ENCODE results near the gene DSC1. TPM values are rescaled to one million over a fixed set of nuclear protein-coding genes. Genes with fewer than 3 reads are reported as not detected.
"Not testable (repeated sequence)": the region's sequence is repeated elsewhere in the genome, so short reads cannot be mapped to it uniquely, and the experiment has no call there.

Gene DSC1
- total and polyA plus RNA-seq, 2 experiments from 2014 or later, result not detected

- H3K36me3 ChIP-seq, result no peaks in the 10 kb centered on the region
- no peaks in the 10 kb centered on the region for H3K9me3 ChIP-seq (ENCODE audit: low read depth)
- DNase-seq (ENCODE audit: low read depth in 1 of 2, low spot score in 1 of 2), result no peak
- no peak overlapping the region for H3K27ac ChIP-seq
- no peaks in the 10 kb centered on the region for H3K27me3 ChIP-seq
- H3K4me1 ChIP-seq (ENCODE audit: low read depth), result no peaks in the 10 kb centered on the region
- no peak for TF ChIP-seq CTCF (IDR thresholded peaks at IDR 0.05; ENCODE audit: low read depth, low read length)
- H3K4me3 ChIP-seq, result no peak overlapping the region
Observed at GRCh38 chr18:31138709-31139108, 23.9 kb downstream of the DSC1 start.

GRCh38 chr18:31134988-31135529 lies 27.6 kb downstream of the DSC1 start:
- no peak for DNase-seq (ENCODE audit: low read depth in 1 of 2, low spot score in 1 of 2)
- Histone ChIP-seq H3K9me3 (ENCODE audit: low read depth) (no peaks in the 10 kb centered on the region), H3K36me3 (no peaks in the 10 kb centered on the region), H3K4me3 (no peak overlapping the region), H3K27ac (no peak overlapping the region), H3K27me3 (no peaks in the 10 kb centered on the region), H3K4me1 (ENCODE audit: low read depth) (no peaks in the 10 kb centered on the region)
- no peak for TF ChIP-seq CTCF (IDR thresholded peaks at IDR 0.05; ENCODE audit: low read depth, low read length)

DNA sequence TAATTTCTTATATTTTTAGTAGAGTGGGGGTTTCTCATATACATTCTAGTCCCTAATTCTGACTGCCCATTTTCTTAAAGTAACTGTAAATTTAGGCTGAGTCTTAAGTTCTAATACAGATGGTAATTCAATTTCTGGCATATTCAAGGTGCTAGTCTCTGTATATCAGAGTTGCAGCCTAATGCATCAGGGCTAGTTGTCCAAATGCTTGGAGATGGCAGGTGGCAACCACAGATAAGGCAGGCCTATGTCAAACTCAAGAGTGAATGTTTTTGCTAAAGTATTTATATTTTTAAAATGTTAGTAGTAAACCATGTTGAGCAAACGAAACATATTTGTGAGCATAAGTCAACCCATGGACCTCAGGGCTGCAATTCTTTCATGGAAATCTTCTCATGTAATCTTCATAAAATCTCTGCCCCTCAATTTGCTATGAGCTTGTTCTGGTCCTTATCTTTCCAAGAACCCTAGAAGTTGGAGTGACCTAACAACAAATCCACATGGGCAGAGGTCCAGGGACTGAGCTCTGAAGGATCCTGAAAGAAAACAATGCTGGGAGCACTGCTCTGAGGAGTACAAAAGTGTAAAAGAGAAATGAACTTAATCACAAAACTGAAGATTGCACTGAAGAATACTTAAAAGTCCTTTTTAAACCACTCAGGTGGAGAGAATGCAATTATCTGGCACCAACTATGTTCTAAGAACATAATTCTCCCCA lies 33.1 kb downstream of the DSC1 start:
- no peak for DNase-seq (ENCODE audit: low read depth in 1 of 2, low spot score in 1 of 2)
- no peak overlapping the region for H3K27ac ChIP-seq
- H3K27me3 ChIP-seq, result no peaks in the 10 kb centered on the region
- H3K36me3 ChIP-seq, result no peaks in the 10 kb centered on the region
- TF ChIP-seq CTCF (IDR thresholded peaks at IDR 0.05; ENCODE audit: low read depth, low read length), result no peak
- no peaks in the 10 kb centered on the region for H3K9me3 ChIP-seq (ENCODE audit: low read depth)
- H3K4me1 ChIP-seq (ENCODE audit: low read depth), result no peaks in the 10 kb centered on the region
- H3K4me3 ChIP-seq, result no peak overlapping the region

DNA sequence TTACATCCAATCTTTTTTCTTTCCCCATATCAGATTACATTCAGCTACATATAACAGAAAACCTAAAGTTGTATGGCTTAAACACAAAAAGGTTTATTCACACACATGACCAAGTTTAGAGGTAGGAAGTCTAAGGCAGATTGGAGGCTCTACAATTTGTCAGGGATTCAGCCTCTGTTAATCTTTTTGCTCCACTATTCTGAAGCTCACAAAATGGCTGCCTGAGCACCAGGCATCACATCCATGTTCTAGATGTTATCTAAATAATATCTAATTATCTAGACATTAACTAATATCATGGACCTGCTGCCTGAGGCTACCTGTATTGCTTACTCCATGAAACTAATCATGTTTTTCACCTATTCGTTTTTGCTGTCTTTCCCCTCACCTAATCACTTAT lies 36.8 kb downstream of the DSC1 start:
- Histone ChIP-seq H3K4me1 (ENCODE audit: low read depth) (no peaks in the 10 kb centered on the region), H3K27me3 (no peaks in the 10 kb centered on the region), H3K4me3 (no peak overlapping the region), H3K9me3 (ENCODE audit: low read depth) (no peaks in the 10 kb centered on the region), H3K27ac (no peak overlapping the region), H3K36me3 (no peaks in the 10 kb centered on the region)
- DNase-seq (ENCODE audit: low read depth in 1 of 2, low spot score in 1 of 2), result no peak
- no peak for TF ChIP-seq CTCF (IDR thresholded peaks at IDR 0.05; ENCODE audit: low read depth, low read length)

DNA sequence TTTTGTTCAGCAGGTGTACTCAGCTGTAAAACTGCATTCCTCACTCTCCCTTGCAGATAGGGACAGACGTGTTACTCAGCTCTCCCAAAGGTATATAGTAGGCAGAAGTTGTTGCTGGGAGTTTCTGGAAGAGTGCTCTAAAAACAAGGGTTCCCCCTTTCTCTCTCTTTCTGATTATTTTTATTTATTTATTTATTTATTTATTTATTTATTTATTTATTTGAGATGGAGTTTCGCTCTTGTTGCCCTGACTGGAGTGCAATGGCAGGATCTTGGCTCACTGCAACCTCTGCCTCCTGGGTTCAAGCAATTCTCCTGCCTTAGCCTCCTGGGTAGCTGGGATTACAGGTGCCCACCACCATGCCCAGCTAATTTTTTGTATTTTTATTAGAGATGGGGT lies 39.5 kb downstream of the DSC1 start:
- H3K27me3 ChIP-seq; H3K27ac ChIP-seq; DNase-seq (ENCODE audit: low read depth in 1 of 2, low spot score in 1 of 2); H3K9me3 ChIP-seq (ENCODE audit: low read depth); H3K4me1 ChIP-seq (ENCODE audit: low read depth); H3K36me3 ChIP-seq; H3K4me3 ChIP-seq: not testable (repeated sequence)

DNA sequence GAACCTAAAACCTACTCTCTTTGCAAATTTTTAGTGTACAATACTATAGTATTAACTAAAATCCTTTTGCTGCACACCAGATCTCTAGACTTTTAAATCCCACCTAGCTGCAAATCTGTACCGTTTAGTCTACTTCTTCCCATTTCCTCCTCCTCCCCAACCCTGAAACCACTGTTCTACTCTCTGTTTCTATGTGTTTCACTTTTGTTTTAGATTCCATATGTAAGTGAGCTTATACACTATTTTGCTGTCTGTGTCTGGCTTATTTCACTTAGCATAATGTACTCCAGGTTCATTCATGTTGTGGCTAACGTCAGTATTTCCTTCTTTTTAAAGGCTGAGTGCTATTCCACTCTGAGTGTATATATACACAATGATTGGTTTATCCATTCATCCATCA lies 42.1 kb downstream of the DSC1 start:
- Histone ChIP-seq H3K9me3 (ENCODE audit: low read depth) (no peaks in the 10 kb centered on the region), H3K4me3 (no peak overlapping the region), H3K27me3 (no peaks in the 10 kb centered on the region), H3K27ac (no peak overlapping the region), H3K4me1 (ENCODE audit: low read depth) (no peaks in the 10 kb centered on the region), H3K36me3 (no peaks in the 10 kb centered on the region)
- no peak for DNase-seq (ENCODE audit: low read depth in 1 of 2, low spot score in 1 of 2)
- TF ChIP-seq CTCF (IDR thresholded peaks at IDR 0.05; ENCODE audit: low read depth, low read length), result no peak

Measured in cardiac muscle cell (in vitro differentiated cells and primary cell).